T-helper 17 cell (primary cell): ENCODE data around the gene KIF3C. TPM values are rescaled to one million over a fixed set of nuclear protein-coding genes. Genes with fewer than 3 reads are reported as not detected.
"Not testable (repeated sequence)": the region's sequence is repeated elsewhere in the genome, so short reads cannot be mapped to it uniquely, and the experiment has no call there.

Experiments
- ATAC-seq: fragments of 150-1000 bp; cut with Tn5 transposase; 2 replicates; pipeline ENCODE4 v1.10.0; 2021; ENCODE audit warnings: mild to moderate bottlenecking, moderate library complexity
- DNase-seq, 3 donors: peaks; one replicate each; pipeline versions ENCODE4 v3.0.0 to v3.0.0-alpha.2; 2020 to 2021
- H3K9me3 ChIP-seq: one replicate; pipeline ENCODE4 v1.7.0; 2013; ENCODE audit warnings: low read length, mild to moderate bottlenecking; ENCODE audit not compliant: control insufficient read depth, poor library complexity, severe bottlenecking
- H3K27ac Mint-ChIP-seq: one replicate; pipeline ENCODE4 v1.8.0; 2022; ENCODE audit warnings: mild to moderate bottlenecking, moderate library complexity, mixed read lengths
- H3K27me3 Mint-ChIP-seq: one replicate; pipeline ENCODE4 v1.8.0; 2022; ENCODE audit warnings: mixed read lengths
- H3K36me3 Mint-ChIP-seq: one replicate; pipeline ENCODE4 v1.8.0; 2022; ENCODE audit warnings: low read depth, mixed read lengths
- H3K4me1 Mint-ChIP-seq: one replicate; pipeline ENCODE4 v1.8.0; 2022; ENCODE audit warnings: mild to moderate bottlenecking, mixed read lengths
- H3K4me3 Mint-ChIP-seq: one replicate; pipeline ENCODE4 v1.8.0; 2022; ENCODE audit warnings: mild to moderate bottlenecking, moderate library complexity, mixed read lengths
- total RNA-seq, 4 donors: library from RNA in 2 of 4; stranded (reverse) in 2 of 4; gene quantifications; one replicate each; pipeline ENCODE4 v1.2.3 and lab custom pipeline; 2022 to 2026

KIF3C gene
- total RNA-seq, result 10 to 100 TPM in 1 of 2 donors, 1 to 10 TPM in 1; 2.6 to 10.3 TPM
- total RNA-seq (lab: John Stamatoyannopoulos, UW), result 7.1 to 10.1 reads per million in 2 donors

DNA sequence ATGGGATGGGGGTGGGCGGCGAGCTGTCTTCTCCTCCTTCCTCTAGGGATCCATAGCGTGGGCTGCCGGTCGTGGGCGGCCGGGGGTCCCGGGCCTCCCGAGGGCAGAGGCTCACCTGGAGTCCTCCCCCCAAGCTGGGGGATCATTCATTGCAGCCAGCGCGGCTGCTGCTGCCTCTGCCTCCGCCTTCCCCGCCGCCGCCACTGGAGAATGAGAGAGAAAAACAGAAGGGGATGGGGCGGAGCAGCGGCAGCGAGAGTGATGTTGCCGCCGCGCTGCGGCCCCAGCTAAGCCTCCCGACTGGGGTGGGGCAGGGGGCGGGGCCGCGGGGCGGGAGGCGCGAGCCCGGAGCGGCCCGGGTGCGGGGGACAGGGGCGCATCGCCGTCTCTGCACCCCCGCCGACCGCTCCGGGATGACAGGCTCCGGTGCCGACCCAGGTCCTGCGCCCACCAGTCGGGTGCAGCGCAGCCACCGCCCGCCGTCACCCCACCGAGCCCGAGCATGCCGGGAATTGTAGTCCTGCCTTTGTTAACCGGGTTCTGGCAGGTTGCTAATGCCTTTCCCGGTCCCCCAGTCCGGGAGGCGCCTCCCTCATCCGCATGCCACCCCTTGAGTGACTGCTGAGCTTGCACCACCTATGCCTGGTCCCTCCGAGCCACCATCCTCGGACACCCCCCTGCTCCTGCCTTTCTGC lies at the start of gene KIF3C:
Gene KIF3C, minus strand, starts transcription at position 225 of the 695 bp plus-strand sequence. CDS start 580 bp downstream, outside the sequence.
- peak within 1 kb of the TSS; percentile 91 for H3K4me3 Mint-ChIP-seq
- peak; percentile 95 for ATAC-seq
- peak within 1 kb of the TSS; percentile 90 for H3K27ac Mint-ChIP-seq
- H3K36me3 Mint-ChIP-seq, result no peaks in the 10 kb centered on the region
- H3K9me3 ChIP-seq, result no peaks in the 10 kb centered on the region
- H3K4me1 Mint-ChIP-seq, result peaks cover 16% of the 10 kb centered on the region
- peak; percentile 56 to 69 (median 65) for DNase-seq
- H3K27me3 Mint-ChIP-seq, result no peaks in the 10 kb centered on the region

- H3K27me3 Mint-ChIP-seq, H3K4me3 Mint-ChIP-seq, H3K9me3 ChIP-seq, DNase-seq, H3K4me1 Mint-ChIP-seq, H3K36me3 Mint-ChIP-seq, H3K27ac Mint-ChIP-seq, ATAC-seq: not testable (repeated sequence)
Observed at GRCh38 chr2:26028083-26028482, 45.8 kb upstream of the KIF3C start.

DNA sequence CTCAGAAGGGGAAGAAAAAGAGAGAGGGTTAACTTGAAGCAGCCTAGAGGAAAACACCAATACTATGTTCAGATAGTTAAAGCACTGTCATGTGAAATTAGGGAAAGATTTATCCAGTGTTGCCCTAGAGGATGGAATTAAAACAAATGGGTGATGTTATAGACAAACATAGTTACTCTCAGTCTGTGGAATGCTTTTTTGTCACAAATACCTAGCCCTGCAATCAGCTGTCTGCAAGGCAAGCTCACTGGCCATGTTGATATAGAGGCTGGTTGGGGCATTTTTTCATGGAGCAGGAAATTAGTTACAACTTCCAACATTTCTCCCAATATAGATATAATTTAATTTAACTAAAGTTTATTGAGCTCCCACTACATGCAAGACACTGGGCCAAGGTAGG lies 43.2 kb upstream of the KIF3C start:
- ATAC-seq (no peak), DNase-seq (no peak)
- no peaks in the 10 kb centered on the region for H3K4me1 Mint-ChIP-seq
- no peak overlapping the region for H3K27ac Mint-ChIP-seq
- peaks cover 2% of the 10 kb centered on the region for H3K36me3 Mint-ChIP-seq
- H3K4me3 Mint-ChIP-seq, result no peak overlapping the region
- no peaks in the 10 kb centered on the region for H3K9me3 ChIP-seq
- H3K27me3 Mint-ChIP-seq, result no peaks in the 10 kb centered on the region

DNA sequence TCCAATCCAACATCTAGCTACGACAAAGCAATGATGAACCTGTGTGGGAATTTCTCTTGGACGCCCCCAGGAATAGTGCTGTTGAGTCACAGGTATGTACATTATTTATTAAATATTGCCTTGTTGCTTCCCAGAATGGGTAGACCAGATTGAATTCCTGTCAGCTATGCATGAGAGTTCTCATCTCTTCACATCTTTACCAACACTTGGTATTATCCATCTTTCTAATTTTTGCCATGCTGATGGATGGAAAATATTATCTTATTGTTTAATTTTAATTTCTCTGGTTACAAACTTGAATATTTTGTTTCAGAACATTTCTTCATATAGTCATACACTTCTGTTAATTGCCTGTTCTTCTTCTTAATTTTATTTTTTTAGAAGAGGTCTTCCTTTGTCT lies 42.0 kb upstream of the KIF3C start:
- peaks cover 2% of the 10 kb centered on the region for H3K36me3 Mint-ChIP-seq
- no peaks in the 10 kb centered on the region for H3K9me3 ChIP-seq
- no peaks in the 10 kb centered on the region for H3K4me1 Mint-ChIP-seq
- ATAC-seq (no peak), DNase-seq (no peak)
- H3K27ac Mint-ChIP-seq, result no peak overlapping the region
- H3K4me3 Mint-ChIP-seq, result no peak overlapping the region
- H3K27me3 Mint-ChIP-seq, result no peaks in the 10 kb centered on the region

GRCh38 chr2:26020231-26020640 lies 37.9 kb upstream of the KIF3C start:
- H3K4me1 Mint-ChIP-seq, result peaks cover 4% of the 10 kb centered on the region
- peaks cover under 1% of the 10 kb centered on the region for H3K36me3 Mint-ChIP-seq
- H3K27ac Mint-ChIP-seq, result no peak overlapping the region
- DNase-seq (no peak), ATAC-seq (no peak)
- no peaks in the 10 kb centered on the region for H3K9me3 ChIP-seq
- H3K27me3 Mint-ChIP-seq, result no peaks in the 10 kb centered on the region
- no peak overlapping the region for H3K4me3 Mint-ChIP-seq

- ATAC-seq (peak; percentile 48), DNase-seq (no peak)
- no peaks in the 10 kb centered on the region for H3K9me3 ChIP-seq
- no peaks in the 10 kb centered on the region for H3K36me3 Mint-ChIP-seq
- peaks cover 4% of the 10 kb centered on the region for H3K4me1 Mint-ChIP-seq
- no peak overlapping the region for H3K27ac Mint-ChIP-seq
- no peaks in the 10 kb centered on the region for H3K27me3 Mint-ChIP-seq
- H3K4me3 Mint-ChIP-seq, result no peak overlapping the region
Observed at GRCh38 chr2:26018184-26019055, 36.1 kb upstream of the KIF3C start.

- DNase-seq (no peak), ATAC-seq (no peak)
- no peak overlapping the region for H3K27ac Mint-ChIP-seq
- H3K9me3 ChIP-seq, result no peaks in the 10 kb centered on the region
- no peaks in the 10 kb centered on the region for H3K36me3 Mint-ChIP-seq
- peaks cover 4% of the 10 kb centered on the region for H3K4me1 Mint-ChIP-seq
- H3K4me3 Mint-ChIP-seq, result no peak overlapping the region
- H3K27me3 Mint-ChIP-seq, result no peaks in the 10 kb centered on the region
Observed at GRCh38 chr2:26017464-26018183, 35.3 kb upstream of the KIF3C start.

DNA sequence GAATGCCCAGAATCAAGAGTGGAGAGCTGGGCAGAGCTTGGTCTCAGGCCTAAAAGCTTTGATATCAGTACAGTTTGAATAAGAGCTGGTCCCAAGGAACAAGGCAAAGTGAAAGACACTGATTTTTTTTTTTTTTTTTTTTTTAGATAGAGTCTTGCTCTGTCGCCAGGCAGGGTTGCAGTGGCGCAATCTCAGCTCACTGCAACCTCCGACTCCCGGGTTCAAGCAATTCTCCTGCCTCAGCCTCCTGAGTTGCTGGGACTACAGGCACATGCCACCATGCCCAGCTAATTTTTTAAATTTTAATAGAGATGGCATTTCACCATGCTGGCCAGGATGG lies 34.4 kb upstream of the KIF3C start:
- H3K27me3 Mint-ChIP-seq, H3K27ac Mint-ChIP-seq, ATAC-seq, H3K4me3 Mint-ChIP-seq, DNase-seq, H3K4me1 Mint-ChIP-seq, H3K36me3 Mint-ChIP-seq, H3K9me3 ChIP-seq: not testable (repeated sequence)

DNA sequence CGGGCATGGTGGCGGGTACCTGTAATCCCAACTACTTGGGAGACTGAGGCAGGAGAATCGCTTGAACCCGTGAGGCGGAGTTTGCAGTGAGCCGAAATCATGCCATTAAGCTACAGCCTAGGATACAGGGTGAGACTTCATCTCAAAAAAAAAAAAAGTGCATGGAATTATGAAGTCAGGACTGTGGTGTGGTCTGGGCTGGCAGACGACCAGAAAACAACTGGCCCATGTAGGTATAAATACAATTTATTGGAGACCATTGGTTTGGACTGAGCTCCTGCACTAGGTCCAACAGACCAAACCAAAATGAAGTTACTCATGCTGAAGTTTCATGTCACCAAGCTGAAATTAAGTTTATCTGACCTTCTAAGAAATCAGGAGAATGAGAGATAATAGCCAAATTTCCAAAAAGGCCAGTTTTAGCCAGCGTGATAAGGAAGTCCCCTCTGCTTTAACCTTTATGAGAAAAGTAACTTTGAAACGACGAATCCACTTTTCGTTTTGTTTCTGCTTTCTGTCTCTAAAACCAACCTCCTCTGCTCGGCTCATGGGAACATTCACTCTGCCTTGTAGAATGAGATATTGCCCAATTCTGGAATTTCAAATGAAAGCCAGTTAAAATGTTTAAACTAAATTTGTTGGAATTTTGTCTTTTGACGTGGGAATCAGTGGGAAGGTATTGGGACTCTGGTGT lies 33.9 kb upstream of the KIF3C start:
- no peaks in the 10 kb centered on the region for H3K27me3 Mint-ChIP-seq
- H3K9me3 ChIP-seq, result no peaks in the 10 kb centered on the region
- no peaks in the 10 kb centered on the region for H3K36me3 Mint-ChIP-seq
- no peak overlapping the region for H3K27ac Mint-ChIP-seq
- DNase-seq (no peak), ATAC-seq (no peak)
- H3K4me3 Mint-ChIP-seq, result no peak overlapping the region
- peaks cover 4% of the 10 kb centered on the region for H3K4me1 Mint-ChIP-seq

DNA sequence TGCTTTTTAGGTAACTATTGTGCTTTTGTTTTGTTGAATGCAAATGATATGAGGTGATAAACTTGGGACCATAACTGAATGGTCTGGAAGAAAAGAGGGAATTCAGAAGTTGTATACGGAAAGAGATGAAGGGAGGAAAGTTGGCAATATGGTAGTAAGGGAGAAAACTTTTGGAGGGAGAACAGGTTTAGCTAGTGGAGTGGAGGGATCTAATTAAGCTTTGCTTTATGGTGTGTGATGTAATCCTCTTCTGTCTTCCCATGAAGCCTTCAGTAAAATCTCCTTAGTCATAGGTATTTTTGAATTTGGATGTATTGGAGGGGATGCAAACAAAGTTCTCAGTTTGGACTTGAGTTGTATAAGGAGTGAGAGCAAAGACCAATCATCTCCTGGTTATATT lies 31.4 kb upstream of the KIF3C start:
- H3K4me1 Mint-ChIP-seq, result peaks cover 4% of the 10 kb centered on the region
- no peaks in the 10 kb centered on the region for H3K9me3 ChIP-seq
- DNase-seq, result no peak
- H3K27ac Mint-ChIP-seq, result no peak overlapping the region
- no peak overlapping the region for H3K4me3 Mint-ChIP-seq
- ATAC-seq, result no peak
- H3K36me3 Mint-ChIP-seq, result no peaks in the 10 kb centered on the region
- H3K27me3 Mint-ChIP-seq, result no peaks in the 10 kb centered on the region

GRCh38 chr2:26011990-26012856 lies 29.9 kb upstream of the KIF3C start:
- no peaks in the 10 kb centered on the region for H3K9me3 ChIP-seq
- peaks cover 2% of the 10 kb centered on the region for H3K4me1 Mint-ChIP-seq
- ATAC-seq (no peak), DNase-seq (no peak)
- H3K27ac Mint-ChIP-seq, result no peak overlapping the region
- no peaks in the 10 kb centered on the region for H3K27me3 Mint-ChIP-seq
- no peak overlapping the region for H3K4me3 Mint-ChIP-seq
- no peaks in the 10 kb centered on the region for H3K36me3 Mint-ChIP-seq

DNA sequence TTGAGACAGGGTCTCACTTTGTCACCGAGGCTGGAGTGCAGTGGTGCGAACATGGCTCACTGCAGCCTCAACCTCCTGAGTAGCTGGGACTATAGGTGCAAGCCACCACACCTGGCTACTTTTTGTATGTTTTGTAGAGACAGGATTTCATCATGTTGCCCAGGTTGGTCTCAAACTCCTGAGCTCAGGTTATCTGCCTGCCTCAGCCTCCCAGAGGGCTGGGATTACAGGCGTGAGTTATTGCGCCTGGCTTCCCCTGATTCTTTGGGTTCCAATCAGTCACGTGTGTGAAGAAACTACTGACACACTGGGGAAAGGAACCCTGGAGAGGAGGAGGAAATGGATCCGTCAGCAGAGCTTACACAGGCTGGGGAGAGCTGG lies 29.3 kb upstream of the KIF3C start:
- Mint-ChIP-seq H3K27me3 (no peaks in the 10 kb centered on the region), H3K4me1 (peaks cover 2% of the 10 kb centered on the region), H3K27ac (no peak overlapping the region), H3K36me3 (no peaks in the 10 kb centered on the region), H3K4me3 (no peak overlapping the region)
- ATAC-seq (no peak), DNase-seq (no peak)
- no peaks in the 10 kb centered on the region for H3K9me3 ChIP-seq
